ENCODE data around the gene LILRB1. TPM values are rescaled to one million over a fixed set of nuclear protein-coding genes. Genes with fewer than 3 reads are reported as not detected.
"Not testable (repeated sequence)": the region's sequence is repeated elsewhere in the genome, so short reads cannot be mapped to it uniquely, and the experiment has no call there.

The LILRB1 gene
- total RNA-seq, 1 experiment from 2014 or later: not detected

DNA sequence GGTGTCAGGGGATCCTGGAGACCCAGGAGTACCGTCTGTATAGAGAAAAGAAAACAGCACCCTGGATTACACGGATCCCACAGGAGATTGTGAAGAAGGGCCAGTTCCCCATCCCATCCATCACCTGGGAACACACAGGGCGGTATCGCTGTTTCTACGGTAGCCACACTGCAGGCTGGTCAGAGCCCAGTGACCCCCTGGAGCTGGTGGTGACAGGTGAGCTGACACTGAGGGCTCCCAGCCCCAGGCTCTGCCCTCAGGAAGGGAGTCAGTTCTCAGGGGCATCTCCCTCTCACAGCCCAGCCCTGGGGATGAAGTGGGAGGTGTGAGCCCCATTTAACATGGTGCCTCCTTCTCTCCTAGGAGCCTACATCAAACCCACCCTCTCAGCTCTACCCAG is 35.5 kb upstream of the LILRB1 start:
- no peaks in the 10 kb centered on the region for H3K79me2 ChIP-seq (ENCODE audit: low read depth)
- POLR2A ChIA-PET (ENCODE audit: unreplicated experiment): interaction anchor here (0.6 kb wide), 1 partner anchor 901 kb away, joined by 5 read pairs; no protein-coding TSS in a partner anchor
- H3K27ac ChIP-seq: no peak overlapping the region
- H3K36me3 ChIP-seq (ENCODE audit: low read depth): no peaks in the 10 kb centered on the region
- H3K4me2 ChIP-seq: no peak overlapping the region
- no peaks in the 10 kb centered on the region for H3K4me1 ChIP-seq (replicated peaks; ENCODE audit: insufficient read depth)
- no peaks in the 10 kb centered on the region for H3F3A ChIP-seq (ENCODE audit: insufficient read depth, low read depth)
- peaks cover under 1% of the 10 kb centered on the region; the same call in 1 of the 2 replicates for H4K20me1 ChIP-seq (ENCODE audit: insufficient read depth)
- no peaks in the 10 kb centered on the region for H3K9me2 ChIP-seq (ENCODE audit: insufficient read depth)
- intact Hi-C loops (cut with micrococcal nuclease; ENCODE audit: unreplicated experiment): no loop called here
- H3K4me3 ChIP-seq: no peak overlapping the region
- no peak overlapping the region for H2AFZ ChIP-seq
- DNase-seq: no peak
- BruUV-seq (replicated peaks): no TSS peak
- CTCF ChIA-PET: no interaction called here
- no peaks in the 10 kb centered on the region for H3K9me3 ChIP-seq (ENCODE audit: insufficient read depth, low read depth)
- TF ChIP-seq, protein P1, sequence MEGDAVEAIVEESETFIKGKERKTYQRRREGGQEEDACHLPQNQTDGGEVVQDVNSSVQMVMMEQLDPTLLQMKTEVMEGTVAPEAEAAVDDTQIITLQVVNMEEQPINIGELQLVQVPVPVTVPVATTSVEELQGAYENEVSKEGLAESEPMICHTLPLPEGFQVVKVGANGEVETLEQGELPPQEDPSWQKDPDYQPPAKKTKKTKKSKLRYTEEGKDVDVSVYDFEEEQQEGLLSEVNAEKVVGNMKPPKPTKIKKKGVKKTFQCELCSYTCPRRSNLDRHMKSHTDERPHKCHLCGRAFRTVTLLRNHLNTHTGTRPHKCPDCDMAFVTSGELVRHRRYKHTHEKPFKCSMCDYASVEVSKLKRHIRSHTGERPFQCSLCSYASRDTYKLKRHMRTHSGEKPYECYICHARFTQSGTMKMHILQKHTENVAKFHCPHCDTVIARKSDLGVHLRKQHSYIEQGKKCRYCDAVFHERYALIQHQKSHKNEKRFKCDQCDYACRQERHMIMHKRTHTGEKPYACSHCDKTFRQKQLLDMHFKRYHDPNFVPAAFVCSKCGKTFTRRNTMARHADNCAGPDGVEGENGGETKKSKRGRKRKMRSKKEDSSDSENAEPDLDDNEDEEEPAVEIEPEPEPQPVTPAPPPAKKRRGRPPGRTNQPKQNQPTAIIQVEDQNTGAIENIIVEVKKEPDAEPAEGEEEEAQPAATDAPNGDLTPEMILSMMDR (conservative IDR thresholded peaks at IDR 0.05): no peak
- no peak for TF ChIP-seq EZH2 (IDR thresholded peaks at IDR 0.05; ENCODE audit: low read depth)
- peaks cover 99% of the 10 kb centered on the region for H3K27me3 ChIP-seq (ENCODE audit: insufficient read depth, low read depth)

- POLR2A ChIA-PET (ENCODE audit: unreplicated experiment); intact Hi-C loops (cut with micrococcal nuclease; ENCODE audit: unreplicated experiment): not testable (repeated sequence)
Observed at GRCh38 chr19:54595680-54596436, 34.4 kb upstream of the LILRB1 start.

GRCh38 chr19:54600212-54600611 is 30.1 kb upstream of the LILRB1 start:
- CTCF ChIA-PET: no interaction called here
- no TSS peak for BruUV-seq (replicated peaks)
- intact Hi-C loops (cut with micrococcal nuclease; ENCODE audit: unreplicated experiment): no loop called here

More at GRCh38 chr19:54595680-54596436, 34.4 kb upstream of the LILRB1 start:
- DNase-seq; CTCF ChIA-PET; H4K20me1 ChIP-seq (ENCODE audit: insufficient read depth); H3K4me1 ChIP-seq (replicated peaks; ENCODE audit: insufficient read depth); H3K79me2 ChIP-seq (ENCODE audit: low read depth); BruUV-seq (replicated peaks); H2AFZ ChIP-seq; H3K36me3 ChIP-seq (ENCODE audit: low read depth); H3F3A ChIP-seq (ENCODE audit: insufficient read depth, low read depth); H3K9me2 ChIP-seq (ENCODE audit: insufficient read depth); H3K9me3 ChIP-seq (ENCODE audit: insufficient read depth, low read depth); H3K4me2 ChIP-seq; H3K4me3 ChIP-seq; H3K27ac ChIP-seq: not testable (repeated sequence)
- H3K27me3 ChIP-seq (ENCODE audit: insufficient read depth, low read depth): peaks cover 99% of the 10 kb centered on the region

More at GRCh38 chr19:54600212-54600611, 30.1 kb upstream of the LILRB1 start:
- no peak for DNase-seq
- Histone ChIP-seq H4K20me1 (ENCODE audit: insufficient read depth) (peaks cover 5% of the 10 kb centered on the region; the same call in 1 of the 2 replicates), H3K4me2 (no peak overlapping the region), H3K9me2 (ENCODE audit: insufficient read depth) (no peaks in the 10 kb centered on the region), H3K9me3 (ENCODE audit: insufficient read depth, low read depth) (no peaks in the 10 kb centered on the region), H3K4me3 (no peak overlapping the region), H3K27me3 (ENCODE audit: insufficient read depth, low read depth) (peaks cover 86% of the 10 kb centered on the region), H3K79me2 (ENCODE audit: low read depth) (no peaks in the 10 kb centered on the region), H3K4me1 (replicated peaks; ENCODE audit: insufficient read depth) (no peaks in the 10 kb centered on the region), H3K27ac (no peak overlapping the region), H2AFZ (no peak overlapping the region), H3F3A (ENCODE audit: insufficient read depth, low read depth) (no peaks in the 10 kb centered on the region), H3K36me3 (ENCODE audit: low read depth) (no peaks in the 10 kb centered on the region)
- TF ChIP-seq, protein P1 (conservative IDR thresholded peaks at IDR 0.05): no peak
- TF ChIP-seq EZH2 (IDR thresholded peaks at IDR 0.05; ENCODE audit: low read depth): no peak
- POLR2A ChIA-PET (ENCODE audit: unreplicated experiment): no interaction called here

Measured in PC-9 (cell line).